ENCODE data around the gene EHF. TPM values are rescaled to one million over a fixed set of nuclear protein-coding genes. Genes with fewer than 3 reads are reported as not detected.
A peak's percentile ranks its signal among the peaks of the same experiment; 100 is the strongest.

EHF gene
- total RNA-seq, 2 donors from 2014 or later, result 0.78 TPM; not detected in 1

DNA sequence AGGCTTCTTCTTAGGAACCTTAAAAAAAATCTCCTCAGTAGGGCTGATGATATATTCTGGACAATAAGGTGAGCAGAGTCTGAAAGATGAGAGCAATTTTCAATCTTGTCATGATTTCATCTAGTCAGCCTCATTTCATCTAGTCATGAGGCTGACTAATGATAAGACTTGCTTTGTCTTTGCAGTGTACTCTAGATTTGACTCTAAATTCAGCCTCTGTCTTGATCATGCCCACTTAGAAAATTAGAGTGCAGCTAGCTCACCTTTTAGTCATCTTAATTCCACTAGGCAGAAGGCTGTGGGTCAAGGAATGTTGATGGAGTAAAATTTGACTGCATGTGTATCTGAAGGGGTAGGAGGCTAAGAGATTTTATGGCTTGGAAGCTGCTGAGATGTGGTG lies 5.5 kb downstream of the EHF start:
- no peak for DNase-seq (ENCODE audit: low spot score)
- Histone ChIP-seq H3K27me3 (no peaks in the 10 kb centered on the region), H3K4me1 (no peaks in the 10 kb centered on the region), H3K4me3 (no peak overlapping the region), H3K36me3 (no peaks in the 10 kb centered on the region), H3K9me3 (no peaks in the 10 kb centered on the region), H3K27ac (no peak overlapping the region)
- TF ChIP-seq, protein P1, sequence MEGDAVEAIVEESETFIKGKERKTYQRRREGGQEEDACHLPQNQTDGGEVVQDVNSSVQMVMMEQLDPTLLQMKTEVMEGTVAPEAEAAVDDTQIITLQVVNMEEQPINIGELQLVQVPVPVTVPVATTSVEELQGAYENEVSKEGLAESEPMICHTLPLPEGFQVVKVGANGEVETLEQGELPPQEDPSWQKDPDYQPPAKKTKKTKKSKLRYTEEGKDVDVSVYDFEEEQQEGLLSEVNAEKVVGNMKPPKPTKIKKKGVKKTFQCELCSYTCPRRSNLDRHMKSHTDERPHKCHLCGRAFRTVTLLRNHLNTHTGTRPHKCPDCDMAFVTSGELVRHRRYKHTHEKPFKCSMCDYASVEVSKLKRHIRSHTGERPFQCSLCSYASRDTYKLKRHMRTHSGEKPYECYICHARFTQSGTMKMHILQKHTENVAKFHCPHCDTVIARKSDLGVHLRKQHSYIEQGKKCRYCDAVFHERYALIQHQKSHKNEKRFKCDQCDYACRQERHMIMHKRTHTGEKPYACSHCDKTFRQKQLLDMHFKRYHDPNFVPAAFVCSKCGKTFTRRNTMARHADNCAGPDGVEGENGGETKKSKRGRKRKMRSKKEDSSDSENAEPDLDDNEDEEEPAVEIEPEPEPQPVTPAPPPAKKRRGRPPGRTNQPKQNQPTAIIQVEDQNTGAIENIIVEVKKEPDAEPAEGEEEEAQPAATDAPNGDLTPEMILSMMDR (IDR thresholded peaks at IDR 0.05), result no peak

DNA sequence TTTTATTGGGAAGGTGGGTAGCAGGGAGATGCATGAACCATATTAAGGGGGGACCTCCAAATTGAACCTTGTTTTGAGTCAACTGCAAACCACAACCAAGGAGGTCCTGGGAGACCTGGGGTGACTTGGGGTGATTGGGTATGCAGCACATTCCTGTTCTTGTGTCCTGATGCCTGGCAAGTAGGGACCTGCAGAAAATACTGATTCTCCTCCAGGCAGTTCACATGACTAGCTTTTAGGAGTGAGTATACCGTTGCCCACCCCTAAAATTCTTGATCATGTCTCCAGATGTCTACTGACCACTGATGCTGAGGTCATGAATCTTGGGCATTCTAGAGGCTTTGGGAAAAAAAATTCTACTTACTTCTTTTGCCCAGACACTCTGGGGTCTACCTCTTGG lies 6.3 kb downstream of the EHF start:
- Histone ChIP-seq H3K4me3 (no peak overlapping the region), H3K27ac (no peak overlapping the region), H3K9me3 (no peaks in the 10 kb centered on the region), H3K36me3 (no peaks in the 10 kb centered on the region), H3K4me1 (peaks cover 0 to 8% of the 10 kb centered on the region in 2 donors), H3K27me3 (no peaks in the 10 kb centered on the region)
- TF ChIP-seq, protein P1 (IDR thresholded peaks at IDR 0.05), result no peak
- no peak for DNase-seq (ENCODE audit: low spot score)

DNA sequence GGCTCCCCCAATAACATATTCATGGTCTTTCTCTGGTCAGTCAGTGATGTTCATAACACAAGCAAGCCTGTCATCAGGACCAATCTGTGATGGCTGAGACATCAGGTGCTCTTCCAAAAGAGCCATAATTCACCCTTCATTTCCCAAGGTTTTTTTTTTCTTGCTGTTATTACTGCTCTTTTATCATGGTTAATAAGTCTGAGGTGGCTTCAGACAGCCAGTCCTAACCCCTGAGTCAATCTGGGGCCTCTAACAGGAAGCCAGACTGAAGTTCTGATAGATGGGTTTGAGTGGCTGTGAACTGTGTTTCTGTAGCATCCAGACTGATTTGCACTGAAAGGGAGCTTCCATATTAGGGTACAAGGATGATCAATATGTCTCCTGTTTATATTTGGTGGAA lies 8.8 kb downstream of the EHF start:
- no peak for DNase-seq (ENCODE audit: low spot score)
- TF ChIP-seq, protein P1 (IDR thresholded peaks at IDR 0.05), result no peak
- no peak overlapping the region for H3K27ac ChIP-seq
- peaks cover 0 to 14% of the 10 kb centered on the region in 2 donors for H3K4me1 ChIP-seq
- H3K27me3 ChIP-seq, result no peaks in the 10 kb centered on the region
- no peaks in the 10 kb centered on the region for H3K9me3 ChIP-seq
- H3K36me3 ChIP-seq, result no peaks in the 10 kb centered on the region
- H3K4me3 ChIP-seq, result no peak overlapping the region

DNA sequence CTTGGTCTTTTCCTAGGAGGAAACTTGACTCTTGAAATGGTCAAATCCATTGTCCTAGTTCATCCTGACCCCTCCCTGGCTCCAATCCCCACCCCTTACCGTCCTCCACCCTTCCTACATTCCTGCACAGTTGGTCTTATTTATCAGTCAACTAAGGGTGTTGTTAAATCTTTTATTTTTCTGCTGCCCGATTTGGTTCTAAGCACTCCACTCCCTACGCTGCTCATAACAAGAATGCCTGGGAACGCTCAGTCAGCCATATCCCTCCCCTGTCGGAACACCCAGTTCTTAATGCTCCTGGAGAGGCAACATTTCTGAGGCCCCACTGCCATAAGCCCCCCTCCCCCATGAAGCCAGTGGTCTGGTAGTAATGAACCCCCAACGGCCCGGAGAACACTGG lies 9.7 kb downstream of the EHF start:
- H3K27me3 ChIP-seq, result no peaks in the 10 kb centered on the region
- H3K27ac ChIP-seq, result no peak overlapping the region
- no peak for DNase-seq (ENCODE audit: low spot score)
- H3K4me3 ChIP-seq, result no peak overlapping the region
- no peaks in the 10 kb centered on the region for H3K9me3 ChIP-seq
- TF ChIP-seq, protein P1 (IDR thresholded peaks at IDR 0.05), result no peak
- no peaks in the 10 kb centered on the region for H3K36me3 ChIP-seq
- H3K4me1 ChIP-seq, result peaks cover 0 to 14% of the 10 kb centered on the region in 2 donors

DNA sequence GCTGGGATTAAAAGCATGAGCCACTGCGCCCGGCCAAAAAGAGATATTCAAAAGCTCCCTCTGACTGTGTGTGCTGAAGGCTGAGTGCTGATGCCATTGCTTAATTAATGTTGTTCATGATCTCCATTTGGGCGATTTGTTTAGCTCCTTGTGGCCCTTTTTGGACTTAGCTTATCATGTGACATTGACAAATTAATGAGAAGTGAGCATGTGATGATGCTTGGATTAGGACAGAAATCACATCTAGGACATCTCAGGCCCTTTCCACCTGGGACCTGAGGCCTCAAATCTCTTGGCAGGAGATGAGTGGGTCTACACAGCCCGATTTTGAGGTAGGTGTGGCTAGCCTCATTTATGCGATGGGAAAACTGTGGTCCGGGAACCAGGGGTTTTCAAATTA lies 10.4 kb downstream of the EHF start:
- H3K4me3 ChIP-seq, result no peak overlapping the region
- H3K4me1 ChIP-seq, result peaks cover 0 to 14% of the 10 kb centered on the region in 2 donors
- TF ChIP-seq, protein P1 (IDR thresholded peaks at IDR 0.05), result no peak
- no peaks in the 10 kb centered on the region for H3K36me3 ChIP-seq
- DNase-seq (ENCODE audit: low spot score), result no peak
- H3K27ac ChIP-seq, result no peak overlapping the region
- no peaks in the 10 kb centered on the region for H3K27me3 ChIP-seq
- no peaks in the 10 kb centered on the region for H3K9me3 ChIP-seq

DNA sequence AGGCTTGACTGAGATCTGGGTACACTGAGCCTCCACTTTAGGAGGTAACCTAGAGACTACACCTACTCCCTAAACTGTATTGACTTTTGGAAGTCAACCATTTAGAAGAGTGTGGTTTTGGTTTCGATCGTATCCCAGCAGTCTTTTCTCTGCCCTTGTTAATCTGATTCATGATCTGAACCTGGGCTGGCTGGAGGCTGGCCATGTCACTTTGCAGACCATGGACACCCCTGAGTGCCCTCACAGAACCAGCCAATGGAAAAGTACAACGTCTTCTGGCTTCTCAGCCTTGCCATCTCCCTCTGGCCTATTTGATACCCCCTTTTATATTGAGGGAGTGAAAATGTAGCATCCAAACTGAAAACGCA lies 10.8 kb downstream of the EHF start:
- Histone ChIP-seq H3K4me3 (no peak overlapping the region), H3K9me3 (no peaks in the 10 kb centered on the region), H3K4me1 (peaks cover 0 to 14% of the 10 kb centered on the region in 2 donors), H3K27ac (peak overlapping the region in 1 of 2 donors; percentile 43), H3K27me3 (no peaks in the 10 kb centered on the region), H3K36me3 (no peaks in the 10 kb centered on the region)
- TF ChIP-seq, protein P1 (IDR thresholded peaks at IDR 0.05), result no peak
- no peak for DNase-seq (ENCODE audit: low spot score)

Data from right atrium auricular region (tissue), 2 donors.